CD4-positive, alpha-beta T cell (primary cell): ENCODE data around the gene ELP4. TPM values are rescaled to one million over a fixed set of nuclear protein-coding genes. Genes with fewer than 3 reads are reported as not detected.

Experiments used
- ATAC-seq: fragments of 200-7000 bp; cut with Tn5 transposase; one replicate; pipeline ENCODE4 v1.10.0; 2022; ENCODE audit warnings: mild to moderate bottlenecking; ENCODE audit not compliant: poor library complexity
- CTCF ChIA-PET: fragments of 350-600 bp; sonication (Branson Sonifier 250); formaldehyde crosslinking; loops from one replicate; lab custom pipeline; 2021; ENCODE audit warnings: antibody characterized with exemption, inconsistent platforms; lab: Charles Lee
- POLR2A ChIA-PET: fragments of 350-600 bp; sonication (Branson Sonifier 250); formaldehyde crosslinking; loops from one replicate; lab custom pipeline; 2021; ENCODE audit warnings: antibody characterized with exemption, inconsistent platforms; lab: Charles Lee
- DNase-seq, 14 experiments: peaks; one replicate each; pipeline ENCODE4 v3.0.0-alpha.2; 2013 to 2020; ENCODE audit warnings: mixed read lengths in 2 of 14
- H3K27ac ChIP-seq, 2 donors: one replicate each; pipeline versions ENCODE4 v1.5.1 to v1.7.0; 2013; ENCODE audit warnings: low read length in 2 of 2, low read depth in 1 of 2, mild to moderate bottlenecking in 1 of 2
- H3K27me3 ChIP-seq, 2 experiments: 1 replicate in 1 of 2; 2 replicates in 1 of 2; pipeline versions ENCODE4 v1.6.1 to v1.7.0; 2013; ENCODE audit warnings: low read length in 2 of 2, control low read depth in 1 of 2, mild to moderate bottlenecking in 1 of 2, moderate library complexity in 1 of 2; ENCODE audit not compliant: insufficient read depth in 2 of 2, control insufficient read depth in 1 of 2
- H3K36me3 ChIP-seq: one replicate; pipeline ENCODE4 v1.6.1; 2013; ENCODE audit warnings: low read length, control low read depth; ENCODE audit not compliant: insufficient read depth
- H3K4me1 ChIP-seq: one replicate; pipeline ENCODE4 v1.6.1; 2013; ENCODE audit warnings: low read length, control low read depth; ENCODE audit not compliant: insufficient read depth
- H3K4me3 ChIP-seq: one replicate; pipeline ENCODE4 v1.5.1; 2013; ENCODE audit warnings: mild to moderate bottlenecking, low read length, moderate library complexity
- H3K9me3 ChIP-seq, 2 experiments: 1 replicate in 1 of 2; 2 replicates in 1 of 2; pipeline versions ENCODE4 v1.6.1 to v1.7.0; 2013; ENCODE audit warnings: low read length in 2 of 2, mild to moderate bottlenecking in 2 of 2, control low read depth in 1 of 2, moderate library complexity in 1 of 2; ENCODE audit not compliant: control insufficient read depth in 1 of 2, insufficient read depth in 1 of 2
- H3K27ac Mint-ChIP-seq: one replicate; pipeline ENCODE4 v1.8.0; 2020; ENCODE audit warnings: mixed read lengths
- H3K27me3 Mint-ChIP-seq: one replicate; pipeline ENCODE4 v1.8.0; 2021; ENCODE audit warnings: mixed read lengths
- H3K36me3 Mint-ChIP-seq: one replicate; pipeline ENCODE4 v1.8.0; 2021; ENCODE audit warnings: low read depth, mixed read lengths
- H3K4me1 Mint-ChIP-seq: one replicate; pipeline ENCODE4 v1.8.0; 2021; ENCODE audit warnings: low read depth, mixed read lengths
- H3K4me3 Mint-ChIP-seq: one replicate; pipeline ENCODE4 v1.8.0; 2020; ENCODE audit warnings: mild to moderate bottlenecking, mixed read lengths
- H3K9me3 Mint-ChIP-seq: one replicate; pipeline ENCODE4 v1.8.0; 2020; ENCODE audit warnings: mixed read lengths
- intact Hi-C, 2 experiments: fragments of 100-400 bp; cut with DNase I in 1 of 2; cut with micrococcal nuclease in 1 of 2; formaldehyde crosslinking; loops; one replicate each; pipeline versions ENCODE4 v1.15.1 to v1.9.0; 2023 to 2025; cut with DNase I, micrococcal nuclease
- total RNA-seq, 174 experiments: library from RNA in 2 of 174; stranded (reverse) in 2 of 174; gene quantifications; one replicate each; pipeline ENCODE4 v1.2.3 and lab custom pipeline; 2021 to 2026
- TF ChIP-seq, protein P1 (sequence below): fragments of 200-600 bp; IDR thresholded peaks from one replicate; pipeline ENCODE4 v1.8.0; 2022; ENCODE audit warnings: antibody characterized with exemption, mild to moderate bottlenecking

The ELP4 gene
- total RNA-seq, 2 experiments from 2014 or later = 9.5 to 10.3 TPM

DNA sequence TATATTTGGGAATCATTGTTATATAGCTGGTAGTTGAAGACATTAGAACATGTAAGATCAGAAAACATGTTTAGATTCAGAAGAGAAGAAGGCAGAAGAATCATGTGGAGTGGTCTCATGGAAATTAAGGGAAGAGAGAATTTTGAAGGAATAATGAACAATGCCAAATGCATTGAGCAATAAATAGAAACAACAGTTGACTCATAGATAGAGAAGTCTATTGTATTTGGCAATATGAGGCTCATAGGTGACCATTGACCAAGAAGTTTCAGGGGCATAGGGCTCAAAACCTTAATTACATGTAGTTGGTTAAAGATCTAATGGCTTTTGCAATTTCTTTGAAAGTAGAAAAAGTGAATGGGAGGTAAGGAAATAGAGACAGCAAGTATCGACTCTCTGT lies 177.7 kb downstream of the ELP4 start:
- H3K4me3 Mint-ChIP-seq = no peak overlapping the region
- intact Hi-C loops = no loop called here
- no peaks in the 10 kb centered on the region for H3K27me3 Mint-ChIP-seq
- no peak overlapping the region for H3K27ac Mint-ChIP-seq
- TF ChIP-seq, protein P1, sequence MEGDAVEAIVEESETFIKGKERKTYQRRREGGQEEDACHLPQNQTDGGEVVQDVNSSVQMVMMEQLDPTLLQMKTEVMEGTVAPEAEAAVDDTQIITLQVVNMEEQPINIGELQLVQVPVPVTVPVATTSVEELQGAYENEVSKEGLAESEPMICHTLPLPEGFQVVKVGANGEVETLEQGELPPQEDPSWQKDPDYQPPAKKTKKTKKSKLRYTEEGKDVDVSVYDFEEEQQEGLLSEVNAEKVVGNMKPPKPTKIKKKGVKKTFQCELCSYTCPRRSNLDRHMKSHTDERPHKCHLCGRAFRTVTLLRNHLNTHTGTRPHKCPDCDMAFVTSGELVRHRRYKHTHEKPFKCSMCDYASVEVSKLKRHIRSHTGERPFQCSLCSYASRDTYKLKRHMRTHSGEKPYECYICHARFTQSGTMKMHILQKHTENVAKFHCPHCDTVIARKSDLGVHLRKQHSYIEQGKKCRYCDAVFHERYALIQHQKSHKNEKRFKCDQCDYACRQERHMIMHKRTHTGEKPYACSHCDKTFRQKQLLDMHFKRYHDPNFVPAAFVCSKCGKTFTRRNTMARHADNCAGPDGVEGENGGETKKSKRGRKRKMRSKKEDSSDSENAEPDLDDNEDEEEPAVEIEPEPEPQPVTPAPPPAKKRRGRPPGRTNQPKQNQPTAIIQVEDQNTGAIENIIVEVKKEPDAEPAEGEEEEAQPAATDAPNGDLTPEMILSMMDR = no peak
- ATAC-seq (no peak), DNase-seq (no peak)
- no peak overlapping the region for H3K4me3 ChIP-seq
- no peak overlapping the region for H3K27ac ChIP-seq
- no peaks in the 10 kb centered on the region for H3K9me3 ChIP-seq
- peaks cover 8% of the 10 kb centered on the region for H3K36me3 Mint-ChIP-seq
- H3K4me1 ChIP-seq = no peaks in the 10 kb centered on the region
- no peaks in the 10 kb centered on the region for H3K4me1 Mint-ChIP-seq
- CTCF ChIA-PET = no interaction called here
- H3K27me3 ChIP-seq = no peaks in the 10 kb centered on the region
- POLR2A ChIA-PET = no interaction called here
- H3K9me3 Mint-ChIP-seq = no peaks in the 10 kb centered on the region
- no peaks in the 10 kb centered on the region for H3K36me3 ChIP-seq

DNA sequence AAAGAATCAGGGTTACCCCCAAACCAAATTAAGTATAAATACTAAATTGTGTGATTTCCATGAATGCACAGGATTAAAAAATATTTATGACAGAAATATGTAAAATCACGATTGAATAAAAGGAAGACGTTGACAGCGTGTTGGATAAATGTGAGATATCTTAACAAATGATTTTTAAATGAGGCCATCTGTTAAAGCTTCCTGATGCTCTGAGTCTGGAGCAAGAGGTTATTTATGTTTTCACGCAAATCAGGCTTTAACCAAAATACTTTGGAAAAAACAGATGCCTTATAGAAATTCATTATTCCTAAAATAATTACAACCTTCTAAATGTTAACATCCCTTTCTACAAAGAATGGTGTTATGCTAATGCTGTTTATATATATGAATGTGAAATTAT lies 178.3 kb downstream of the ELP4 start:
- H3K4me1 Mint-ChIP-seq = no peaks in the 10 kb centered on the region
- no peaks in the 10 kb centered on the region for H3K27me3 Mint-ChIP-seq
- DNase-seq (no peak), ATAC-seq (no peak)
- Histone ChIP-seq H3K9me3 (no peaks in the 10 kb centered on the region), H3K27me3 (no peaks in the 10 kb centered on the region), H3K36me3 (no peaks in the 10 kb centered on the region), H3K4me3 (no peak overlapping the region), H3K4me1 (no peaks in the 10 kb centered on the region), H3K27ac (no peak overlapping the region)
- TF ChIP-seq, protein P1 = no peak
- intact Hi-C loops = no loop called here
- POLR2A ChIA-PET = no interaction called here
- peaks cover 14% of the 10 kb centered on the region for H3K36me3 Mint-ChIP-seq
- CTCF ChIA-PET = no interaction called here
- H3K9me3 Mint-ChIP-seq = no peaks in the 10 kb centered on the region
- H3K27ac Mint-ChIP-seq = no peak overlapping the region
- no peak overlapping the region for H3K4me3 Mint-ChIP-seq

DNA sequence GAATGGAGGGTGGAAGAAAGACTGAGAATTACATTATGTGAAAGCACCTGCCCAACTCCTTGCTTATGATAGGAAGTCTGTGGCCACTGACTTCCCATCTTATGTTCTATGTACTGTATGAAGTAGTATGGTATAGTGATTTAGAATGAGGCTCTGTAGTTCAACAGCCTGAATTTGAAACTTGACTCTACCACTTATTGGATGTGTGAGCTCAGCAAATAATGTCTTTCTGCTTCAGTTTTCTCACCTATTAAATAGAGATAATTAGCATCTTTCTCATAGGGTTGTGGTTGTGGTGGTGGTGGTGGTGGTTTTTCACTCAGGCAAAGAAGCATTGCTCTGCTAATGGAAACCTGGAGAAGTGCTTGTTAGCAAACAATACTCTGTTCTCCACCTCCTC lies 180.0 kb downstream of the ELP4 start:
- Histone ChIP-seq H3K4me1 (no peaks in the 10 kb centered on the region), H3K36me3 (no peaks in the 10 kb centered on the region), H3K27ac (no peak overlapping the region), H3K27me3 (no peaks in the 10 kb centered on the region), H3K4me3 (no peak overlapping the region), H3K9me3 (no peaks in the 10 kb centered on the region)
- ChIA-PET CTCF (no interaction called here), POLR2A (no interaction called here)
- H3K27me3 Mint-ChIP-seq = no peaks in the 10 kb centered on the region
- H3K4me3 Mint-ChIP-seq = no peak overlapping the region
- TF ChIP-seq, protein P1 = no peak
- no peak overlapping the region for H3K27ac Mint-ChIP-seq
- DNase-seq (no peak), ATAC-seq (no peak)
- peaks cover 14% of the 10 kb centered on the region for H3K36me3 Mint-ChIP-seq
- no peaks in the 10 kb centered on the region for H3K9me3 Mint-ChIP-seq
- intact Hi-C loops = no loop called here
- no peaks in the 10 kb centered on the region for H3K4me1 Mint-ChIP-seq
